SU-DHL-6 (cell line): ENCODE data around the gene PTAR1.

Experiments
- CTCF ChIP-seq: fragments of 200-600 bp; sonication (generic); IDR thresholded peaks from one replicate; pipeline ENCODE4 v1.5.1; 2017; ENCODE audit warnings: antibody characterized with exemption, mild to moderate bottlenecking, low read length, moderate library complexity; ENCODE audit not compliant: insufficient read depth, poor library complexity, severe bottlenecking
- EZH2phosphoT487 ChIP-seq: fragments of 200-600 bp; sonication (generic), shearing (Covaris generic); conservative IDR thresholded peaks from 2 replicates; pipeline ENCODE4 v1.6.1; 2018; ENCODE audit warnings: mild to moderate bottlenecking, antibody characterized with exemption, low read length, moderate library complexity, mixed read lengths

- TF ChIP-seq CTCF (no peak), EZH2phosphoT487 (no peak)
Observed at GRCh38 chr9:69809304-69809863, 49.6 kb upstream of the PTAR1 start.
